ENCODE data around the gene DUSP15.

DUSP15 gene

DNA sequence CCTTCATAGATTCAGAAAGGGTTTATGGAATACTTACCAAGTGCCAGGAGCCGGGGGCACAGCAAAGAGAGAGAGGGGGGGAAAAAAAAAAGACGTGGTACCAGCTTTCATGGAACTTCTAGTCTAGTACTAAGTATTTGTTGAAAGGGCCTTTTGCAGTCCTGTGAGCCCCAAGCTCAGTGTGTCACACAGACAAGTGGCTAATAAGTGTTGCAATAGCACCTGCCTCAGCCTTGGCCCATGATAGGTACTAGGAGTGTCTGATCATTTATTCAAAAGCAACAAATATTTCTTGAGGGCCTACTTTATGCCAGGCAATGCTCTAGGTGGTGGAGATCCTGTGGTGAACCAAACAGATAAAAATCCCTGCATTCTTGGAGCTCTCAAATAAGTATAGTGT lies 43.3 kb downstream of the DUSP15 start:
- H3K4me3 ChIP-seq (ENCODE audit: low read length): no peak overlapping the region
- TF ChIP-seq, protein P1, sequence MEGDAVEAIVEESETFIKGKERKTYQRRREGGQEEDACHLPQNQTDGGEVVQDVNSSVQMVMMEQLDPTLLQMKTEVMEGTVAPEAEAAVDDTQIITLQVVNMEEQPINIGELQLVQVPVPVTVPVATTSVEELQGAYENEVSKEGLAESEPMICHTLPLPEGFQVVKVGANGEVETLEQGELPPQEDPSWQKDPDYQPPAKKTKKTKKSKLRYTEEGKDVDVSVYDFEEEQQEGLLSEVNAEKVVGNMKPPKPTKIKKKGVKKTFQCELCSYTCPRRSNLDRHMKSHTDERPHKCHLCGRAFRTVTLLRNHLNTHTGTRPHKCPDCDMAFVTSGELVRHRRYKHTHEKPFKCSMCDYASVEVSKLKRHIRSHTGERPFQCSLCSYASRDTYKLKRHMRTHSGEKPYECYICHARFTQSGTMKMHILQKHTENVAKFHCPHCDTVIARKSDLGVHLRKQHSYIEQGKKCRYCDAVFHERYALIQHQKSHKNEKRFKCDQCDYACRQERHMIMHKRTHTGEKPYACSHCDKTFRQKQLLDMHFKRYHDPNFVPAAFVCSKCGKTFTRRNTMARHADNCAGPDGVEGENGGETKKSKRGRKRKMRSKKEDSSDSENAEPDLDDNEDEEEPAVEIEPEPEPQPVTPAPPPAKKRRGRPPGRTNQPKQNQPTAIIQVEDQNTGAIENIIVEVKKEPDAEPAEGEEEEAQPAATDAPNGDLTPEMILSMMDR (IDR thresholded peaks at IDR 0.05; ENCODE audit: low read depth, low read length, poor library complexity, severe bottlenecking): no peak
- no peak for TF ChIP-seq EZH2phosphoT487 (IDR thresholded peaks at IDR 0.05; ENCODE audit: borderline replicate concordance, low read length)
- no peaks in the 10 kb centered on the region for H3K9me2 ChIP-seq (replicated peaks; ENCODE audit: control insufficient read depth, low read length)
- H3K79me2 ChIP-seq (ENCODE audit: control insufficient read depth, low read length): no peaks in the 10 kb centered on the region
- no peak overlapping the region for H3K4me2 ChIP-seq (ENCODE audit: low read length)
- no peaks in the 10 kb centered on the region for H3K27me3 ChIP-seq (ENCODE audit: control insufficient read depth, low read length)
- H3K9me3 ChIP-seq (ENCODE audit: control insufficient read depth, insufficient read depth, low read length): no peaks in the 10 kb centered on the region
- H3K36me3 ChIP-seq (ENCODE audit: control insufficient read depth, low read length): no peaks in the 10 kb centered on the region
- H3K4me1 ChIP-seq (ENCODE audit: control insufficient read depth, low read length): peaks cover 6% of the 10 kb centered on the region; the same call in 1 of the 2 replicates
- H4K20me1 ChIP-seq (ENCODE audit: control insufficient read depth, insufficient read depth, low read depth, low read length): no peaks in the 10 kb centered on the region; the same call in 1 of the 2 replicates
- no peak overlapping the region for H3K27ac ChIP-seq (ENCODE audit: low read depth, low read length)
- no peaks in the 10 kb centered on the region for H3F3A ChIP-seq (ENCODE audit: control insufficient read depth, insufficient read depth)

DNA sequence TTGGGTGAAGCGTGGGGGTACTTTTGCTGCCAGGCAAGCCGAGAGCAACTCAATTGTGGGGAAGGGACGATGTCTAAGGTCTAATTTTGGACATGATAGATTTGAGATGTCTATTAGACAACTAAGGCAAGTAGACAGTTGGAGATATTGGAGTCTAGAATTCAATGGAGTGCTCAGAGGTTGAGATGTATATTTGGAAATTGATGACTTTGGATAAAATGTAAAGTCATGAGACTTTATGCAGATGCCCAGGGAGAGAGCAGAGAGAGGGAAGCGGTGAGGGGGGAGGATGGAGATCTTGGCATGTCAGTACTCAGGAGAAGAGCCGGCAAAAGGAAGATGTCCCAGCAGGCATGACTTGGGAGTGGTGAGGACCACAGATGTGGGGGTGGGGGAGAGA lies 44.3 kb downstream of the DUSP15 start:
- Histone ChIP-seq H3K4me3 (ENCODE audit: low read length) (no peak overlapping the region), H3F3A (ENCODE audit: control insufficient read depth, insufficient read depth) (no peaks in the 10 kb centered on the region), H3K79me2 (ENCODE audit: control insufficient read depth, low read length) (no peaks in the 10 kb centered on the region), H4K20me1 (ENCODE audit: control insufficient read depth, insufficient read depth, low read depth, low read length) (no peaks in the 10 kb centered on the region; the same call in 1 of the 2 replicates), H3K27me3 (ENCODE audit: control insufficient read depth, low read length) (no peaks in the 10 kb centered on the region), H3K9me2 (replicated peaks; ENCODE audit: control insufficient read depth, low read length) (no peaks in the 10 kb centered on the region), H3K27ac (ENCODE audit: low read depth, low read length) (no peak overlapping the region), H3K4me2 (ENCODE audit: low read length) (no peak overlapping the region), H3K9me3 (ENCODE audit: control insufficient read depth, insufficient read depth, low read length) (no peaks in the 10 kb centered on the region), H3K4me1 (ENCODE audit: control insufficient read depth, low read length) (peaks cover 6% of the 10 kb centered on the region; the same call in 1 of the 2 replicates), H3K36me3 (ENCODE audit: control insufficient read depth, low read length) (no peaks in the 10 kb centered on the region)
- TF ChIP-seq, protein P1 (IDR thresholded peaks at IDR 0.05; ENCODE audit: low read depth, low read length, poor library complexity, severe bottlenecking): no peak
- no peak for TF ChIP-seq EZH2phosphoT487 (IDR thresholded peaks at IDR 0.05; ENCODE audit: borderline replicate concordance, low read length)

DNA sequence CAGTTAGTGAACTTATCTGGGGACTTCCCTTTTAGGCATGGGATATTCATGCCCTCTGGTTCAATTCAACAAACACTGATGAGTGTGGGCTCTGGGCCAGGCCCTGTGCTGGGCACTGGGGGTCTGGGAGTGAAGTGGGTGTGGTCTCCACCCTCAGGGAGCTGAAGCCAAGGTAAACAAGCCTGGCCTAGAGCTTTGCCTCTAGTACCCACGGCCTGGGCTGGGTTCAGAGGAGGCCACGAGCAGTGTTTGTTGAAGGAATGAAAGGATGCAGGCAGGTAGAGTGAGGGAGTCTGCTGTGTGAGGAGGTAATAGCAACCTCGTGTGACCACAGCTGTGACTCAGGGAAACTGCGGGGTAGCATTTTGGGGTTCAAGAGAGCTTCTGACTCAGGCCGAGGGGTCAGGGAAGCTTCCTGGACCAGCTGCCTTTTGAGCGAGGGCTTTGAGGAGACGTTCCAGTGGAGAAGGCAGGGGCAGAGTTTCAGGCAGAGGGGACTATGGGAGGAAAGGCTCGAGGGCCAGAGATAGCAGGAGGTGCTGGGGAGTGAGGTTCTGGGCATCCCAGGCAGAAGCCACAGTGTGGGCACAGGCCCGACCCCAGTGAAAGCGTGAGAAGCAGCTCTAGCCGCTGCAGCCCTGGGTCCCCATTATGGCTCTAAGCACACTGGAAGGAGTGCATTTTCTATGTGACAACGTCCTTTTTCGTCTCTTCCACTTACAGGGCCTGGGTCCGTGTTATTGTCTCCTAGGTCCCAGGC lies 45.6 kb downstream of the DUSP15 start:
- Histone ChIP-seq H3K9me3 (ENCODE audit: control insufficient read depth, insufficient read depth, low read length) (no peaks in the 10 kb centered on the region), H3K4me2 (ENCODE audit: low read length) (no peak overlapping the region), H3K27me3 (ENCODE audit: control insufficient read depth, low read length) (no peaks in the 10 kb centered on the region), H4K20me1 (ENCODE audit: control insufficient read depth, insufficient read depth, low read depth, low read length) (no peaks in the 10 kb centered on the region; the same call in 1 of the 2 replicates), H3F3A (ENCODE audit: control insufficient read depth, insufficient read depth) (no peaks in the 10 kb centered on the region), H3K4me1 (ENCODE audit: control insufficient read depth, low read length) (peaks cover 6% of the 10 kb centered on the region; the same call in 1 of the 2 replicates), H3K79me2 (ENCODE audit: control insufficient read depth, low read length) (no peaks in the 10 kb centered on the region), H3K4me3 (ENCODE audit: low read length) (no peak overlapping the region), H3K9me2 (replicated peaks; ENCODE audit: control insufficient read depth, low read length) (no peaks in the 10 kb centered on the region), H3K27ac (ENCODE audit: low read depth, low read length) (no peak overlapping the region), H3K36me3 (ENCODE audit: control insufficient read depth, low read length) (no peaks in the 10 kb centered on the region)
- no peak for TF ChIP-seq EZH2phosphoT487 (IDR thresholded peaks at IDR 0.05; ENCODE audit: borderline replicate concordance, low read length)
- TF ChIP-seq, protein P1 (IDR thresholded peaks at IDR 0.05; ENCODE audit: low read depth, low read length, poor library complexity, severe bottlenecking): no peak

All from DOHH2 (cell line).